Stomach (tissue), 9 donors: ENCODE results near the gene ELOA. TPM values are rescaled to one million over a fixed set of nuclear protein-coding genes. Genes with fewer than 3 reads are reported as not detected.
"Not testable (repeated sequence)": the region's sequence is repeated elsewhere in the genome, so short reads cannot be mapped to it uniquely, and the experiment has no call there.

Experiments
- DNase-seq, 2 donors: peaks; one replicate each; pipeline versions ENCODE4 v3.0.0 to v3.0.0-alpha.2; 2013 to 2019
- H3K27ac ChIP-seq, 5 donors: fragments of 200-600 bp in 4 of 5; sonication (generic) in 4 of 5; one replicate each; pipeline ENCODE4 v1.5.1; 2013 to 2019; ENCODE audit warnings: mild to moderate bottlenecking in 1 of 5, moderate library complexity in 1 of 5
- H3K27me3 ChIP-seq, 3 donors: fragments of 200-600 bp; sonication (generic); one replicate each; pipeline ENCODE4 v1.5.1; 2017 to 2019; ENCODE audit warnings: mixed run types in 1 of 3
- H3K36me3 ChIP-seq, 4 donors: fragments of 200-600 bp; sonication (generic); 1 replicate in 3 of 4; 2 replicates in 1 of 4; pipeline ENCODE4 v1.5.1; 2016 to 2019
- H3K4me1 ChIP-seq, 4 donors: fragments of 200-600 bp; sonication (generic); one replicate each; pipeline ENCODE4 v1.5.1; 2016 to 2019
- H3K4me3 ChIP-seq, 4 donors: fragments of 200-600 bp; sonication (generic) in 3 of 4; one replicate each; pipeline ENCODE4 v1.5.1; 2016 to 2019; ENCODE audit warnings: mild to moderate bottlenecking in 1 of 4
- H3K9me3 ChIP-seq, 4 donors: fragments of 200-600 bp; sonication (generic); one replicate each; pipeline ENCODE4 v1.5.1; 2016 to 2019
- CTCF ChIP-seq, 7 experiments: fragments of 450-650 bp in 4 of 7; fragments of 200-600 bp in 3 of 7; sonication (generic) in 3 of 7; IDR thresholded peaks; one replicate each; pipeline ENCODE4 v1.5.1; 2016 to 2019; ENCODE audit warnings: antibody characterized with exemption in 7 of 7, control low read depth in 2 of 7, mild to moderate bottlenecking in 1 of 7
- EP300 ChIP-seq: sonication (generic); formaldehyde crosslinking; IDR thresholded peaks from one replicate; pipeline ENCODE4 v1.6.1; 2017; ENCODE audit warnings: antibody characterized with exemption
- POLR2A ChIP-seq, 4 donors: fragments of 450-650 bp; IDR thresholded peaks; one replicate each; pipeline ENCODE4 v1.6.1; 2016; ENCODE audit warnings: antibody characterized with exemption in 4 of 4, control low read depth in 2 of 4, mild to moderate bottlenecking in 1 of 4, moderate library complexity in 1 of 4
- POLR2AphosphoS5 ChIP-seq, 3 donors: sonication (generic); formaldehyde crosslinking; IDR thresholded peaks; one replicate each; pipeline ENCODE4 v1.6.1; 2016; ENCODE audit warnings: antibody characterized with exemption in 3 of 3
- WGBS, 5 donors: extraction: QIAGEN DNeasy Blood & Tissue Kit in 3 of 5; methylation state at CpG; one replicate each; pipeline versions ENCODE4 v1.1.5 to v1.1.7; 2013 to 2018; 5-methylcytosine and 5-hydroxymethylcytosine counted together
- intact Hi-C: fragments of 100-400 bp; cut with DNase I; formaldehyde crosslinking; loops from one replicate; pipeline ENCODE4 v1.15.1; 2023; ENCODE audit warnings: low total_unique reads
- polyA plus RNA-seq, 3 donors: library from polyadenylated mRNA; stranded (reverse); fragments of 200-250 nt; gene quantifications; one replicate each; pipeline ENCODE4 v1.2.3, GENCODE V29; 2013
- total RNA-seq, 5 donors: library from RNA; depleted of rRNA; stranded (reverse); fragments of >200 nt; gene quantifications; one replicate each; pipeline versions ENCODE4 v1.1.0 to v1.2.3, GENCODE V29; 2014 to 2016
- donor health status: healthy with polysubstance abuse.
- donor health status: Bipolar disorder and iron deficiency.
- donor health status: healthy.

Gene ELOA
- total and polyA plus RNA-seq, 8 donors = 7.2 to 54.0 (median 26.0) TPM

GRCh38 chr1:23792151-23792945 lies 49.1 kb downstream of the ELOA start:
- no peaks in the 10 kb centered on the region for H3K27me3 ChIP-seq
- H3K4me1 ChIP-seq = peaks cover 60 to 73% (median 69%) of the 10 kb centered on the region in 4 donors
- H3K27ac ChIP-seq = peak overlapping the region; percentile 82 to 88 (median 84)
- H3K36me3 ChIP-seq = peaks cover 36 to 62% (median 61%) of the 10 kb centered on the region in 4 donors
- WGBS, 5 donors = 36 to 59% (median 49%) methylated on average over 11 to 19 of the region's 19 CpGs
- TF ChIP-seq EP300 (no peak), POLR2AphosphoS5 (IDR thresholded peaks at IDR 0.05) (no peak), POLR2A (IDR thresholded peaks at IDR 0.05) (no peak), CTCF (IDR thresholded peaks at IDR 0.05) (no peak)
- no peaks in the 10 kb centered on the region for H3K9me3 ChIP-seq
- DNase-seq = no peak
- peak overlapping the region; percentile 70 to 87 (median 82) for H3K4me3 ChIP-seq
- intact Hi-C loops = no loop called here

- 37 to 59% (median 51%) methylated on average over 8 to 16 of the region's 16 CpGs for WGBS, 5 donors
- Histone ChIP-seq H3K4me3 (peak overlapping the region in 3 of 4 donors; percentile 70 to 87 (median 78)), H3K27ac (peak overlapping the region; percentile 20 to 87 (median 82))
Measured at GRCh38 chr1:23793018-23793781, 49.9 kb downstream of the ELOA start.

GRCh38 chr1:23793861-23794731 lies 50.8 kb downstream of the ELOA start:
- H3K27ac ChIP-seq = peak overlapping the region; percentile 20 to 87 (median 52)
- WGBS, 5 donors = 27 to 52% (median 42%) methylated on average over 12 to 21 of the region's 21 CpGs
- TF ChIP-seq POLR2AphosphoS5 (IDR thresholded peaks at IDR 0.05) (no peak), EP300 (no peak), CTCF (IDR thresholded peaks at IDR 0.05) (no peak), POLR2A (IDR thresholded peaks at IDR 0.05) (no peak)
- H3K4me3 ChIP-seq = peak overlapping the region in 1 of 4 donors; percentile 17
- DNase-seq = peak in 1 of 2 donors; percentile 46
- no peaks in the 10 kb centered on the region for H3K27me3 ChIP-seq
- H3K4me1 ChIP-seq = peaks cover 73 to 90% (median 86%) of the 10 kb centered on the region in 4 donors
- H3K36me3 ChIP-seq = peaks cover 28 to 55% (median 55%) of the 10 kb centered on the region in 4 donors
- intact Hi-C loops = no loop called here
- no peaks in the 10 kb centered on the region for H3K9me3 ChIP-seq

More at GRCh38 chr1:23793018-23793781, 49.9 kb downstream of the ELOA start:
- TF ChIP-seq POLR2A (IDR thresholded peaks at IDR 0.05) = no peak
- peak in 1 of 7 experiments; percentile 8 for TF ChIP-seq CTCF (IDR thresholded peaks at IDR 0.05)
- peak in 1 of 3 donors; percentile 34 for TF ChIP-seq POLR2AphosphoS5 (IDR thresholded peaks at IDR 0.05)
- no peak for TF ChIP-seq EP300
- H3K27me3 ChIP-seq = no peaks in the 10 kb centered on the region
- peaks cover 69 to 81% (median 77%) of the 10 kb centered on the region in 4 donors for H3K4me1 ChIP-seq
- H3K9me3 ChIP-seq = no peaks in the 10 kb centered on the region
- intact Hi-C loops = no loop called here
- peaks cover 30 to 62% (median 60%) of the 10 kb centered on the region in 4 donors for H3K36me3 ChIP-seq
- peak; percentile 89 to 90 for DNase-seq

- peaks cover 28 to 55% (median 55%) of the 10 kb centered on the region in 4 donors for H3K36me3 ChIP-seq
- H3K27me3 ChIP-seq, H3K9me3 ChIP-seq, intact Hi-C loops, H3K4me3 ChIP-seq, DNase-seq: not testable (repeated sequence)
- peaks cover 78 to 92% (median 90%) of the 10 kb centered on the region in 4 donors for H3K4me1 ChIP-seq
- H3K27ac ChIP-seq = peak overlapping the region in 2 of 5 donors; percentile 24 to 83
- 49 to 66% (median 58%) methylated on average over 6 to 9 of the region's 9 CpGs for WGBS, 5 donors
Measured at GRCh38 chr1:23794732-23795182, 51.5 kb downstream of the ELOA start.
